ENCODE data around the gene UTF1.

The UTF1 gene

GRCh38 chr10:133195096-133195495 lies 34.9 kb upstream of the UTF1 start:
- Histone ChIP-seq H3K9ac (no peak overlapping the region), H4K20me1 (ENCODE audit: insufficient read depth) (no peaks in the 10 kb centered on the region), H3K4me1 (ENCODE audit: low read depth, poor library complexity, severe bottlenecking) (no peaks in the 10 kb centered on the region), H3K36me3 (ENCODE audit: insufficient read depth) (no peaks in the 10 kb centered on the region), H3K4me2 (no peak overlapping the region), H2AFZ (ENCODE audit: low read depth) (no peak overlapping the region), H3K27ac (no peak overlapping the region), H3K79me2 (ENCODE audit: insufficient read depth, low read depth) (no peaks in the 10 kb centered on the region), H3K4me3 (IDR thresholded peaks at IDR 0.05; ENCODE audit: insufficient read depth, low read depth, low read length) (no peak overlapping the region), H3K27me3 (ENCODE audit: insufficient read depth, low read depth) (peaks cover 18% of the 10 kb centered on the region; the same call in 1 of the 2 replicates)
- no peak for TF ChIP-seq CTCF (conservative IDR thresholded peaks at IDR 0.05; ENCODE audit: low read depth, low read length)

- TF ChIP-seq CTCF (conservative IDR thresholded peaks at IDR 0.05; ENCODE audit: low read depth, low read length), result no peak
Measured at GRCh38 chr10:133195611-133196010, 34.4 kb upstream of the UTF1 start.

GRCh38 chr10:133196221-133196915 lies 33.6 kb upstream of the UTF1 start:
- no peaks in the 10 kb centered on the region for H3K4me1 ChIP-seq (ENCODE audit: low read depth, poor library complexity, severe bottlenecking)
- H4K20me1 ChIP-seq (ENCODE audit: insufficient read depth), result no peaks in the 10 kb centered on the region
- no peak overlapping the region for H3K4me2 ChIP-seq
- H3K27ac ChIP-seq, result no peak overlapping the region
- no peaks in the 10 kb centered on the region for H3K36me3 ChIP-seq (ENCODE audit: insufficient read depth)
- H2AFZ ChIP-seq (ENCODE audit: low read depth), result no peak overlapping the region
- H3K4me3 ChIP-seq (IDR thresholded peaks at IDR 0.05; ENCODE audit: insufficient read depth, low read depth, low read length), result no peak overlapping the region
- TF ChIP-seq CTCF (conservative IDR thresholded peaks at IDR 0.05; ENCODE audit: low read depth, low read length), result no peak
- no peak overlapping the region for H3K9ac ChIP-seq
- H3K27me3 ChIP-seq (ENCODE audit: insufficient read depth, low read depth), result peaks cover 26% of the 10 kb centered on the region; the same call in 1 of the 2 replicates
- no peaks in the 10 kb centered on the region for H3K79me2 ChIP-seq (ENCODE audit: insufficient read depth, low read depth)

More at GRCh38 chr10:133195611-133196010, 34.4 kb upstream of the UTF1 start:
- H3K36me3 ChIP-seq (ENCODE audit: insufficient read depth), result no peaks in the 10 kb centered on the region
- no peak overlapping the region for H3K4me3 ChIP-seq (IDR thresholded peaks at IDR 0.05; ENCODE audit: insufficient read depth, low read depth, low read length)
- no peak overlapping the region for H3K4me2 ChIP-seq
- H3K27me3 ChIP-seq (ENCODE audit: insufficient read depth, low read depth), result peaks cover 19% of the 10 kb centered on the region; the same call in 1 of the 2 replicates
- H3K79me2 ChIP-seq (ENCODE audit: insufficient read depth, low read depth), result no peaks in the 10 kb centered on the region
- no peaks in the 10 kb centered on the region for H3K4me1 ChIP-seq (ENCODE audit: low read depth, poor library complexity, severe bottlenecking)
- H4K20me1 ChIP-seq (ENCODE audit: insufficient read depth), result no peaks in the 10 kb centered on the region
- no peak overlapping the region for H2AFZ ChIP-seq (ENCODE audit: low read depth)
- H3K9ac ChIP-seq, result no peak overlapping the region
- H3K27ac ChIP-seq, result no peak overlapping the region

GRCh38 chr10:133196936-133197758 lies 32.9 kb upstream of the UTF1 start:
- Histone ChIP-seq H4K20me1 (ENCODE audit: insufficient read depth) (no peaks in the 10 kb centered on the region), H3K79me2 (ENCODE audit: insufficient read depth, low read depth) (no peaks in the 10 kb centered on the region), H3K27ac (no peak overlapping the region), H3K4me3 (IDR thresholded peaks at IDR 0.05; ENCODE audit: insufficient read depth, low read depth, low read length) (no peak overlapping the region), H3K36me3 (ENCODE audit: insufficient read depth) (no peaks in the 10 kb centered on the region), H3K27me3 (ENCODE audit: insufficient read depth, low read depth) (peaks cover 33% of the 10 kb centered on the region), H3K4me2 (no peak overlapping the region), H3K9ac (no peak overlapping the region), H2AFZ (ENCODE audit: low read depth) (no peak overlapping the region), H3K4me1 (ENCODE audit: low read depth, poor library complexity, severe bottlenecking) (no peaks in the 10 kb centered on the region)
- no peak for TF ChIP-seq CTCF (conservative IDR thresholded peaks at IDR 0.05; ENCODE audit: low read depth, low read length)

All from KMS-11 (cell line).